ENCODE results near the gene CENPS.
"Not testable (repeated sequence)": the region's sequence is repeated elsewhere in the genome, so short reads cannot be mapped to it uniquely, and the experiment has no call there.

Gene CENPS

GRCh38 chr1:10421637-10422036 is 8.6 kb upstream of the CENPS start:
- no peak for DNase-seq

- DNase-seq, result no peak
Observed at GRCh38 chr1:10424034-10424433, 6.2 kb upstream of the CENPS start.

DNA sequence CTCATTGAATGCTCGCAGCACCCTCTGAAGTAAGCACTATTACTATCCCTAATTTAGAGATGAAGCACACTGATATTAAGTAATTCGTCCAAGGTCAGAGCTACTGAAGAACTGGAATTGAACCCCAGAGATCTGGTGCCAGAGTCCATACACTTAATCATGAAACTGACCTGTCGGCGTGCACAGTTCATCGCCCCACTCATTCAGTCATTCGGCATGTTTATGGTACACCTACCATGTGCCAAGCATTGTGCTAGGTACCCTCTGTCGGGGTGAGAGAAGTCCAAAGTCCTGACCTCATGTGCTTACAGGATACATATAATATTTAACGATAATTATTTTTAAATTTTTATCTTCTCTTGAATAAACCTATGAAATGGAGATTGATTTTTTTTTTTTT is 5.6 kb upstream of the CENPS start:
- DNase-seq, result no peak

- not testable (repeated sequence) for DNase-seq
Observed at GRCh38 chr1:10425826-10426534, 4.3 kb upstream of the CENPS start.

DNA sequence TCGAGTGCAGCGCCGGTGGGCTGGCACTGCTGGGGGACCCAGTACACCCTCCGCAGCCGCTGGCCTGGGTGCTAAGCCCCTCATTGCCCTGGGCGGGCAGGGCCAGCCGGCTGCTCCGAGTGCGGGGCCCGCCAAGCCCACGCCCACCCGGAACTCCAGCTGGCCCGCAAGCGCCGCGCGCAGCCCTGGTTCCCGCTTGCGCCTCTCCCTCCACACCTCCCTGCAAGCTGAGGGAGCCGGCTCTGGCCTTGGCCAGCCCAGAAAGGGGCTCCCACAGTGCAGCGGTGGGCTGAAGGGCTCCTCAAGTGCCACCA is 3.7 kb upstream of the CENPS start:
- DNase-seq, result not testable (repeated sequence)

- no peak for DNase-seq
Observed at GRCh38 chr1:10428984-10429383, 1.2 kb upstream of the CENPS start.

GRCh38 chr1:10429868-10430215 is 391 bp upstream of the CENPS start:
- no peak for DNase-seq

DNA sequence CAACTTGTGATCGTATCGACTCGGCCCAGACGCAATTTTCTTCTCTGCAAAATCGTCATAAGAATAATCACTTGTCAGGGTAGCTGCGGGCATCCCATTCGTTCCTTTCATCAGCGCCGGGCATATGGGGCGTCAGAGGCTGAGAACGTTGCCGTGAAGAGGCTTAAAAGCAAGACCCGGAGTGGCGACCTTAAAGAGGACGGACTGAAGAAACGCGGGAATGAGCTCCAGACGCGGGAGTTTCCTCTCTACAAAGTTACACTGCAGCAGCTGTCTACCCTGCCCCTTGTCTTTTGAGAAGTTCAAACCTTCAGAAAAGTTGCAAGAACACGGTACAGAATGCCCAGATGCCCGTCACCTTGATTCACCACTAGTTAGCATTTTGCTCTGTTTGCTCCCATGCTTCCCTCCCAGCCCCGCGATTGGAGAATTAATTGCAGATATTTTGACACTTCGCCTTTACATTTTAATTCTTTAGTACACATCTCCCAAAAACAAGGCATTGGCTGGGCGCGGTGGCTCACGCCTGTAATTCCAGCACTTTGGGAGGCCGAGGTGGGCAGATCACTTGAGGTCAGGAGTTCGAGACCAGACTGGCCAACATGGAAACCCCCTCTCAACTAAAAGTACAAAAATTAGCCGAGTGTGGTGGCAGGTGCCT is 967 bp downstream of the CENPS start:
- DNase-seq, result no peak

- DNase-seq, result no peak
Observed at GRCh38 chr1:10432910-10433700, 2.9 kb downstream of the CENPS start.

GRCh38 chr1:10433790-10434189 is 3.6 kb downstream of the CENPS start:
- no peak for DNase-seq

DNA sequence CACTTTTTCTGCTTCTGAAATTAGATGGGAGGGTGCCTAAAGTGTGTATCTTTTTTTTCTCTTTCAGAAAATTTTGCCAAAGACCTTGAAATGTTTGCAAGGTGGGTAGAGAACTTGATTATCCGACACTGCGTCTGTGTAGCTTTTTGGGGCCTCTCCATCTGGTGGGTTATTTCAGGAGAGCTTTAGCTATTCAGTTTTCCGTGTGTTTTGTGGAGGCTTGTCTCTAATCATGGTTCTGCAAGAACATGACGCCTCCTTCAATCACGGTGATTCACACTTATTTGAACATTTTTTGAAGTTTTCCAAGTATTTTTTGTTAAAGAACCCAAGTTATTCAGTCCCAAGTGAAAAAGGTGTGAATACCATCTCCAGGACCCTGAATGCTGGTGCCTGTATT is 4.4 kb downstream of the CENPS start:
- no peak for DNase-seq

DNA sequence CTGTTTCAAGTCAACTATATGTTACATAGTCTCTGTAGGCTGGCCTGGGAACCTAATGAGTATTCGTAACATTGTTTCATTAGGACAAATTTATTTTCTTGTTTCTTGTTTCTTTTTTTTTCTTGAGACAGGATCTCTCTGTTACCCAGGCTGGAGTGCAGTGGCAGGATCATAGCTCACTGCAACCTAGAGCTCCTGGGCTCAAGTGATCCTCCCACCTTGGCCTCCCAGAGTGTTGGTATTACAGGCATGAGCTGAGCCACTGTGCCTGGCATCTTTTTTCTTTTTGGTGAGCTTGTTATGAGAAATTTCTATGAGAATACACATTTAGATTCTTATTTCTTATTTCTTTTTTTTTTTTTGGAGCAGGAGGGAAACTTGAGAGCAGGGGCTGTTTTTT is 6.8 kb downstream of the CENPS start:
- DNase-seq, result no peak

GRCh38 chr1:10438677-10439163 is 8.5 kb downstream of the CENPS start:
- no peak for DNase-seq

DNA sequence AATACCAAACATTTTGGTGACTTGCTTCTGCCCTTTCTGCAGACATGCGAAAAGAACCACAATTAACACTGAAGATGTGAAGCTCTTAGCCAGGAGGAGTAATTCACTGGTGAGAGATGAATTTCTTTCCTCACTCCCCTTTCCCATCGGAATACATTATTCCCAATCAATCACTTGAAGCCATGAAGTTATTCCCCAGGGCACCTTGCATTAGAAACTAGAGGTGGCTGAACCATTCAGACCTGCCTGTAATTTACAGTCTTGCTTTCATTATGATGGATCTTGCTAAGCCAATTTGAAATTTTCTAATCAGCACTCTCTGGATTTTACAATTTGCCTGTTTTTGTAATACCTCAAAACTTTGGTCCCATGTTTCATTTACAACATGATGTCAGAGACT is 10.1 kb downstream of the CENPS start:
- no peak for DNase-seq

- DNase-seq, result no peak
Observed at GRCh38 chr1:10440794-10441193, 10.6 kb downstream of the CENPS start.

- DNase-seq, result no peak
Observed at GRCh38 chr1:10444248-10444647, 14.0 kb downstream of the CENPS start.

DNA sequence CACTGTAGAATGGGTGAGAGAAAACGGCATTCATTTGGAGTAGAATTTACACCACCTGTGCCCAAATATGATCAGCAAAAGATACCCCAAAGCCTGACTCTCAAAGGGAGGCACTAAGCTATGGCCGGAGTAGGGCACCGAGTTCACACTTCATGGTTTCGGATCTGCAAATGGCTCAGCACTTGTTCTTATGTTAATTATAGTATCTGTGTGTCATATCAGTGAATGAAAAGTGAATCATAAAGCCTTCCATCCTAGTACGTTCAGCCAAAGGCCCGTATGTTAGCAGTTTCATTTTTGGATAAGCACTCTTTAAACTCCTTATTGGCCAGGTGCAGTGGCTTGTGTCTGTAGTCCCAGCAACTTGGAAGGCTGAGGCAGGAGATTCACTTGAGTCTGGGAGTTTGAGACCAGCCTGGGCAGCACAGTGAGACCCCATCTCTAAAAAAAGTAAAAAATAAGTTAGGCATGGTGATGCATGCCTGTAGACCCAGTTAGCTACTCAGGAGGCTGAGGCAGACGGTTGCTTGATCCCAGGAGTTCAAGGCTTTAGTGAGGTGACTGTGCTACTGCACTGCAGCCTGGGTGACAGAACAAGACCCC is 14.7 kb downstream of the CENPS start:
- DNase-seq, result no peak

DNA sequence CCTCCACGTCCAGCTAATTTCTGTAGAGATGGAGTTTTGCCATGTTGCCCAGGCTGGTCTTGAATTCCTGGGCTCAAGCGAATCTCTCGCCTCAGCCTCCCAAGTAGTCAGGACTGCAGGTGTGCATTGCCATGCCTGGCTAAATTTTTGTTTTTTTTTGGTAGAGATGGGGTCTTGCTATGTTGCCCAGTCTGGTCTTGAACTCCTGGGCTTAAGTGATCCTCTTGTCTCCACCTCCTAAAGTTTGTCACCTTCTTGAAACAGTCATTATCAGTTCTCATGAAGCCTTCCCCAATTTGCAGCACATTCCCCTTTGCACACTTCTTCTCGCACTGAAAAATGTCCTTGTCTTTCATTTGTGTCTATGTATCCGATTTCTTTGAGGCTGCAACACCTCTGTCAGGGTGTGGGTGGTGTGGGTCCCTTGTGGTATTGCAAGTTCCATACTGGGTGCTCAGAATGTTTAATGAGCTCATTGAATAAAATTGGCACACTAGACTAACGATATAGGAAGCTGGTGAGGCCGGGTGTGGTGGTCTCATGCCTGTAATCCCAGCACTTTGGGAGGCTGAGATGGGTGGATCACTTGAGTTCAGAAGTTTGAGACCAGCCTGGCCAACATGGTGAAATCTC is 16.7 kb downstream of the CENPS start:
- DNase-seq, result no peak

- no peak for DNase-seq
Observed at GRCh38 chr1:10449751-10450150, 19.5 kb downstream of the CENPS start, which contains the start of gene CORT. CORT (plus strand) TSS chr1:10450031; CDS start chr1:10450224, 193 bp downstream.

DNA sequence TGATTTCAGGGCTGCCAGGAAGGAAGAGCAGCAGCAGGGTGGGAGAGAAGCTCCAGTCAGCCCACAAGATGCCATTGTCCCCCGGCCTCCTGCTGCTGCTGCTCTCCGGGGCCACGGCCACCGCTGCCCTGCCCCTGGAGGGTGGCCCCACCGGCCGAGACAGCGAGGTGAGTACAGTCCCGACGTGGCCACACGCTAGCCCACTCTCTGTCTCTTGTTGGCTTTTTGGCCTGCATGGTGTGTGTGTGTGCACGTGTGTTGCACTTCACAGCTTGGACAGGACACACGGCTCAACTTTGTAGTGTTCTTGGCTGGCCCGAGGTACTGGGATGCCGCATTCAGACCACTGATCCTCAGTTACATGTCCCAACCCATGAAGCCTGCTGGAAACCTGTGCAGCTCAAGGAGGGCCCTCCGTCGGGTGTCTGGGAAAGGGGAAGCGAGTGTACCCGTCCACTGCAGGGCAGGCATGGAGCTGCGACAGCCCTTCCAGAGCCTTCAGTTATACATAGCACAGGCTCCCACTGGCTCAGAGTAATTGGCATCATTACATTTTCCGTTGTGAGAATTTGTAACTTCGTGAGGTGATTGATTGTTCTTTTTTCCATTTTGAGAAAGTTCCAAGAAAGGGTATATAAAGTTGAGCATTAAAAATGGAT is 20.1 kb downstream of the CENPS start:
- DNase-seq, result no peak

DNA sequence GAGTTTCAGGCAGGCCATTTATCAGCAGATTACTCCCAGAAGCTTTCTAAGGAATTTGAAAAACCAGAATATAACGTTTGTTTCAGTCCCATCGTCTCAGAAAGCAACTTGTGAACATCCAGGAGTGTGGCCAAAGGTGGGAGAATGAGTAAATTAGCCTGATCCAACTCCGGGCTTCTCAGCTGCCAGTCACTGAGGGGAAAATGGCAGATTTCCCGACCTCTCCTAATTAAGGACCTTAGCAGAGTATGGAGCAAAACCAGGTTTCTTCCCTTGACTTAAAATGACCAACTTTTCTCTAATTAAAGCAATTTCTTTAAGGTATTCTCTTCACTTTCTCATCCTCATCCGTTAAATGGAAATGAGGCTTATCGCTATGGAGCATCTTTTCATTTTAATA is 20.6 kb downstream of the CENPS start:
- DNase-seq, result no peak

- DNase-seq, result no peak
Observed at GRCh38 chr1:10451287-10451686, 21.1 kb downstream of the CENPS start.

DNA sequence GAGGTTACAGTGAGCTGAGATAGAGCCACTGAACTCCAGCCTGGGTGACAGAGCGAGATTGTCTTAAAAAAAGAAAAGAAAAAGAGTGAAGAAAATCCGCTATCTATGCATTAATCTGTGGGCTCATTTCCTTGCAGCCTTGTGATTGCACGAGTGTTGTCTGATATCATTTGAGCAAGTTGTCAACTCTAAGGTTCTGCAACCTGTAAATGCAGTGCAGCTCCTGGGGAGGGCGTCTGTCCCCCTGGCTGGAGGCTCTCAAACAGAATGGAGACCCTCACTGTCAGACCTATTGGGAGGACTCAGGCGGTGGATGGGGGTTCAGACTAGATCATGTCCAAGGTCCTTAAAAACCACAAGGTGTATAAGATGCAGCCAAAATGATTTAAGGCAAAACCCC is 25.8 kb downstream of the CENPS start:
- DNase-seq, result no peak
